Activated T-cell treated with anti-CD3 and anti-CD28 coated beads for 1 hour (primary cell): Measurements from ENCODE around the gene PACC1.
"Not testable (repeated sequence)": the region's sequence is repeated elsewhere in the genome, so short reads cannot be mapped to it uniquely, and the experiment has no call there.

Experiments used
- DNase-seq: peaks from one replicate; pipeline ENCODE4 v3.0.0-alpha.2; 2020; ENCODE audit warnings: low read depth

PACC1 gene

DNA sequence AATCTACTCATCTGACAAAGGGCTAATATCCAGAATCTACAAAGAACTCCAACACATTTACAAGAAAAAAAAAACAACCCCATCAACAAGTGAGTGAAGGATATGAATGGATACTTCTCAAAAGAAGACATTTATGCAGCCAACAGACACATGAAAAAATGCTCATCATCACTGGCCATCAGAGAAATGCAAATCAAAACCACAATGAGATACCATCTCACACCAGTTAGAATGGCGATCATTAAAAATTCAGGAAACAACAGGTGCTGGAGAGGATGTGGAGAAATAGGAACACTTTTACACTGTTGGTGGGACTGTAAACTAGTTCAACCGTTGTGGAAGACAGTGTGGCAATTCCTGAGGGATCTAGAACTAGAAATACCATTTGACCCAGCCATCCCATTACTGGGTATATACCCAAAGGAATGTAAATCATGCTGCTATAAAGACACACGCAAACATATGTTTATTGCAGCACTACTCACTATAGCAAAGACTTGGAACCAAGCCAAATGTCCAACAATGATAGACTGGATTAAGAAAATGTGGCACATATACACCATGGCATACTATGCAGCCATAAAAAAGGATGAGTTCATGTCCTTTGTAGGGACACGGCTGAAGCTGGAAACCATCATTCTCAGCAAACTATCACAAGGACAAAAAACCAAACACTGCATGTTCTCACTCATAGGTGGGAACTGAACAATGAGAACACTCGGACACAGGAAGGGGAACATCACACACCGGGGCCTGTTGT lies 18.8 kb downstream of the PACC1 start:
- DNase-seq: not testable (repeated sequence)

DNA sequence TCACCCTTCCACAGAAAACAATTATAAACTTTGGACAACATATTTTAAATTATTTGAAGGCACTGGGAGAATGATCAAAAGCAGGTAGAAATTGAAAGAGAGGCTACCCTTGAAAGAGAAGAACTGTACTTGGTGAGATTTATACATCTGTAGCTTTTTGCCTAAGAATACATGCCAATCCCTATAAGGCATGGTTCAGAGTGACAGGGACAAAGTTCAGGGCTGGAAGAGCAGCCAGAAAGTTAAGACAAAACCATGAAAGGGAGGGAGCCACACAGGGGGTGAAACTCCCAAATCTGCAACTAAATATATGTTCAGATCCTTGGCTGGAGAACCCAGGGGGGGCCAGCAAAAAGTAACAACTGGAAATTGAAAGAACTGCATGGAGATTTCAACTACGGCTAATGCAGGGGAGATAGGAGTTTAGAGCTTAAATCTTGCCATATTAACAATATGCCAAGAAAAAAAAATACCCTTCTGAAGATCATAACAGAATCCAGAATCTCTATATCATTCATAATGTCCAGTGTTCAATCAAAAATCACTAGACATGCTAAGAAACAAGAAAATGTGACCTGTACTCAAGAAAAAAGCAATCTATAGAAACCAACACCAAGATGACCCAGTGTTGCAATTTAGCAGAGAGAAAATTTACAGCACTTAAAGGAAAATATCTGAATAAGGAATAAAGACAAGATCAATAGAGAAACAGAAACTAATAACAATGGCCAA lies 25.5 kb downstream of the PACC1 start:
- DNase-seq: no peak

DNA sequence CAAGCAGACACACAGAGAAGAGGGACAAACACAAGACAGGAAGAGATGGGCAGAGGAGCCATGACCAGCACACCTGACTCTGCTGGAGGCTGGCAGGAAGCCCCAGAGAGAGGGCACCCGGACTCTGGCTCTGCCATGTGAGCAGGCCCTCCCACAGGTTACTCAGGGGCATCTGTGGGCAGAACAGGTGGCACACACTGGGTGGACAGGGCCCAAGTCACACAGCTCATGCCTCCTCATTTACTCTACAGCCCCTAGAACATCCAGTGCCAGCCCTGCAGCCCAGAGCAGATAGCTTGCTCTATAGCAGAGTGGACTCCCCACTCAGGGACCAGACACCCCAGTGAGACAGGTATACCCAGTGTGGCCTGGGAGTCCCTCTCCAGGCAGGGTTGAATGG lies 28.7 kb downstream of the PACC1 start:
- no peak for DNase-seq

DNA sequence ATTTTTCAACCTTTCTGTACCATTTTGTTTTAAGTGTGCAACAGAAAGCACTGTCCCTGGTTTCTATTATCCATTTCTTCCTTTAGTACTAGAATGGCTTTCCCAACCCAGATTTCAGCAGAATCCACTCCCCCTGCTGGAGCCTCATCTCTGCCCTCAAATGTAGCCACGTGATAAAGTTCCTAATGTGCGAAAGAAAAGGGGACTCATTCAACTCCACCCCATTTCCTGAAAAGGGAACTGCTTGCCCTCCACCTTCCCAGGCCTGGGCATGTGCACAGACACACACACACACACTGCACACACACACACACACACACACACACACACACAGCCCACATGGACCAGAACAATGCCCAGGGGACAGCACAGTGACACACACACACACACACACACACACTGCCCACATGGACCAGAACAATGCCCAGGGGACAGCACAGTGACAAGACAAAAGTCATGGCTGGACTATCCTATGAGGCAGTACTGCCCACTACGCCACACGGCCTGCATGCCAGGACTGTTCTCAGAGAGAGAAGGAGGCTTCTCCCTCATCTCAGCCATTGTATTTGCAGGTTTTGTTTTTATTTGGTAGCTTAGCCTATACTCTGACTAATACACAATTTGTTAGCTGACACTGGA lies 33.2 kb downstream of the PACC1 start:
- no peak for DNase-seq

DNA sequence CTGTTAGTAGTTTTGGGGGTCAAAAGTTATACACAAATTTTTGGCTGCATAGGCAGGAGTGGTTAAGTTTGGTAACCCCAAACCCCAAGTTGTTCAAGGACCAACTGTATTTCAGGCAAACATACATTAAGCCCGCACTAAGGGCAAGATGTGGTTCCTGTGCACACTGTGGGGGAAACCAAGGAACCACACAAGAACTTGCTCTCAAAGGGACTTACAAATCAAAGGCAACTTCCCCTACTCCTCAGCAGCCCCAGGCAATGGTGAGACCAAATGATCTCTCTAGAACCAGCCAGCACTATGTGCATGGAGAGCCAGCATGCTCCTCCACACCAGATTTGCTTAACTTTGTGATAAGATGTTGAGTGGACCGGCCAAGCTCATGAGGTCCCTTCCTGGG lies 35.3 kb downstream of the PACC1 start:
- no peak for DNase-seq

DNA sequence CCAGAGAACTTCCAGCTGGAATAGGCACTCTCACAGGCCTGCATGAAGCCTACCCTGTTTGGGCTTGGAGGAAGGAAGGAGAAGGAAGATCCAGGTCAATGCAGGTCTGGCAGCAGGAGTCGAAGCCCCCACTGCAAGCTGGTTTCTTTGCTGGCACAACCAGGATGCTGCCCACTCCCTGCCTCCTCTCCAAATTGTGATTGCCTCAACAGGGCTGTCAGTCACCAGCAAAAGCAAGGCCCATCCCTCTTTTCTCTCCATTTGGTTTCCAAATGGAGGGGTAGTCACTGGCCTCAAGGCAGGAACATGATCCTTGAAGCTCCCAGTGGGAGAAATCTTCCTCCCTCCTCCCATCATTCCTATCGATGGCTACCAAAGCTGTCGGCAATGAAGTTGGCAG lies 37.0 kb downstream of the PACC1 start:
- no peak for DNase-seq

DNA sequence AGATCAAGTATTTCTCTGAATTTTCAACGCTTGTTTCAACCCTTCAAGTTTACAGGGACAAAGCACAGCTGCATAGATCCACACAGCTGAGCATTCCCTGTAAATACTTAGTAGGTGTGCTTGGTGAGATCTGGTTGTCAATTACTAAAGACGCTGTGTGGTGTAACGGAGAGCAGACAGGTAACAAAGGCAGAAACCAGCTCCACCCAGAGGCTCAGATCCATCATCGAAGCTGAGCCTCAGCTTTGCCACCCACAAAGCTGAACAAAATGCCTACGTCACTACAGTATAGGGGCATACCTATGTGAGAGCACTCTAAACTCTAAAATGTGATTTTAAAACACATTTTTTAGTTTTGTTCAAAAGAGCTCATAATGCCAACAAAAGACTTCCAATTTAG lies 38.7 kb downstream of the PACC1 start:
- DNase-seq: no peak

DNA sequence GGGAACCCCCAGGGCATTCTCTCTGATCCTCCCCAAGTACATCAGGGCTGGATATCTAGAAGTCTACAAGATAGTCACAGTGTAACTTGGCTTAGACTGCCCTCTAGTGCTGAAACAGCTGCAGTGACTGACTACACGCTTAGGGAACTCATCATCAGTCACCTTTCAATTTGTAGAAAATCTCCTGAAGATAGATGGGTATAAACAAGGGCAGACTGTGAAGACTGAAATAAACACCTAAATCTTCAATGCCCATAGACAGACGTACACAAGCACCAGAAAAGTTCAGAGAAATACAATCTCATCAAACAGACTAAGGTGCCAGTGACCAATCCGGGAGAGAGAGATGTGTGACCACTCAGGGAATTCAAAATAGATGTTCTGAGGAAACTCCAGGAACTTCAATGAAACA lies 46.6 kb downstream of the PACC1 start:
- no peak for DNase-seq

DNA sequence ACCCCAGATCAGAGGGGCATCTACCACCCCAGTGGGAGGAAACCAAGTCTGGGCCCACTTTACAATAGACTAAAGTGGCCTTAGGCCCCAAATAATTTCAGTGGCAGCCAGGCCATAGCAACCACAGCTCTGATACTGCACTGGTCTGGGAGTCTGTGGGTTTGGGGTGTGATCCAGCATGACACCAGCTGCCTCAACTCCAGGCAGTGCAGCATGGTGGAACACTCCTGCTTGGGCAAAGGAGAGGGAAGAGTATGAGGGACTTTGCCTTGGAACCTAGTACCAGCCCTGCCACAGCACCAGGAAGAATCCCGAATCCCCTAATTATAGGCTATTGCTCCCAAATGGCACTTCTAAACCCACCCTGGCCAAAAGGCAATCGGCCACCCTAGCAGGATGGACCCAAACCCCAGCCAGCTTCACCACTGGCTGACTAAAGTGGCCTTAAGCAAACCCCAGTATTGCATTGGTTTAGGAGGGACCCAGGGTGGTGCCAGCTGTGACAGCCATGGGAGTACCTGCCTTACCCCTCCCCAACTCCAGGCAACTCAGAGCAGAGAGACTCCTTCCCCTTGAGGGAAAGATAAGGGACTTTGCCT lies 47.1 kb downstream of the PACC1 start:
- DNase-seq: no peak

DNA sequence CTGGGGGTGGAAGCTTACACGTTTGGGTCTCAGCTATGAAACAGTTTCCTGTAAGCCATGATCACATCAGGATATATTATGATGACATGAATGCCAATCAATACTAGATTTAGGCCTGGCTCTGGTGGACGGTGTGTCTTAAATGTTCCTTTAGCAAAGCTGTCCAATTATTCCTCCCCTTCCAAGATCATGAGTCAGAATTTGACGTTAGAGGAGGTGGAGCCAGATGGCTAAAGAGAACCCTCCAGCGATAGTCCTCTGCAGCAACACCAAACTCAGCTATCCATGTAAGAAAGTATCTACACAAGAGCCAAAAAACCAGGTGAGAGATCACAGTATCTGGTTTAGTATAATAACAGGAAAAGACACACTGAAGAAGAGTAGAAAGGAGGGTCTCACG lies 47.8 kb downstream of the PACC1 start:
- no peak for DNase-seq

DNA sequence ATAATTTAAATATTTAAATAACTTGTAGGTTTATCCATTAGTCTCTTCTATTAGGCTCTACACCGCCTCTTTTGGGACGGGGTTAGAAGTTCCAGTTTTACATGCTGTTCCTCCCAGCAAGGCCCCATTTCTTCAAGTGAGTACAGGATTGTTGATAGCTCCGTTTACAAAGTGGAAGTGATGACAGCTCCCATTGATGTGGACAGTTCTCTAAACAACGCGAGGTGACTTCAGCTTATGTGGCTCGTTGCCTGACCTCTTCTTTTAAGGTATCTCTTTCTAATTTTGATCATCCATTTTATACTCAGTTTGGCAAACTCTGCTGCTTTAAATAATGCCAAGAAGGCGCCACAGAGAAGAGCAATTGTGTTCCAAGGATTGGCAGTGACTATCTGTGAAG lies 49.7 kb downstream of the PACC1 start:
- no peak for DNase-seq

DNA sequence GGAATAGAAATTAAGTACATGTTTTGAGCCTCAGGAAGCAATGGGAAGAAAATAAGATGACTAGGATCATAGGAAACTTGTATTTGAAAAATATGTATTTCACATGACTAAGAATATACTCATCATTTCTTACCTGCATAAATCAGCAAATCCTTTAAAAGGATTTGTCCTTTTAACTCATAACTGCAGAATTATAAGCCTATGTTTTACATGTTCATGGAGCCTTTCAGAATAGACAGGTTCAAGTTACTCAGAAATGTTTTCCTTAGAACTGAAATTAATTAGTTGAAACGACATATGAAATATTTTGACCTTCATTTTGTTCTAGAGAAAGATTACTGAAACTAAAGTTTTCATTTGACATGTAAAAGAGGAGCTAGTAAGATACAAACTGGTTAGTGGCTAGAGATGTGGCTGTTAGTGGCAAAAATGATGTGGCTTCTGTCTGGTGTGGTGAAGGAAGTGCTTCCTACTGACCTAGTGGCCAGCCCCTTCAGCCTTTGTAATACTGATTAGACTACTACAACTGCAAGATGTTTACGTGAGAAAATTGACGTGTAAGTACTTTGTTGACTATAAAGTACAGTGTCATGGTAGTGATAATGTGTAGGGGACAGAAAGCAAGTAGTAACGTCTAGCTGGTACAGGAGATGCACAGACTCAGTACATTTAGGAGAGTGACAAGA lies 54.7 kb downstream of the PACC1 start:
- DNase-seq: no peak

DNA sequence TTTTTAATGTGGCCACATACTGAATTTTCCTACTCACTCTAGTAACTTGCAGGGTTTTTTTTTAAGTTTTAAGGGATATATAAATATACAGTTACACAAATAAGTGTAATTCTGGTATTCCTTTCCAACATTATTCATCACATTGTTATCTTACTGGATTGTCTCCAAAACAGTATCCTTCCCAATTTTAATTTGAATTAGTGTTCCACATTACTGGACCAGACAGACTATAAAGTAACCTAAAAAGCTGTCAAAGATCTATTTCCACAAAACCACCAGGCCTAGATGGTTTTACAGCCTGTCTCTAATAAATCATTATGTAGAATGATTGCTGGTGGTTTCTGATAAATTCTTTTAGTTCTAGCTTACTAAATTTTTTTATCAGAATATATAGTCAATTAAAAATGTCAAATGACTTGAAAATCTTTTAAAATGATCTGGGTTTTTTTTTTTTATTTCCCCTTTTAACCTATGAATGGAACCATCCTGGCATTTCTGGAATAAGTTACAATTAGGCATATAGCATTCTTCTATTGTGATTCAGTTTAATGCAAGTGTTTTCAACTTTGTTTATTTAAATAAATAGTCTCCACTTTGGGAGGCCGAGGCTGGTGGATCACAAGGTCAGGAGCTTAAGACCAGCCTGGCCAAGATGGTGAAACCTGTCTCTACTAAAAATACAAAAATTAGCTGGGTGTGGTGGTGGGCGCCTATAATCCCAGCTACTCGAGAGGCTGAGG lies 59.3 kb downstream of the PACC1 start:
- DNase-seq: no peak

DNA sequence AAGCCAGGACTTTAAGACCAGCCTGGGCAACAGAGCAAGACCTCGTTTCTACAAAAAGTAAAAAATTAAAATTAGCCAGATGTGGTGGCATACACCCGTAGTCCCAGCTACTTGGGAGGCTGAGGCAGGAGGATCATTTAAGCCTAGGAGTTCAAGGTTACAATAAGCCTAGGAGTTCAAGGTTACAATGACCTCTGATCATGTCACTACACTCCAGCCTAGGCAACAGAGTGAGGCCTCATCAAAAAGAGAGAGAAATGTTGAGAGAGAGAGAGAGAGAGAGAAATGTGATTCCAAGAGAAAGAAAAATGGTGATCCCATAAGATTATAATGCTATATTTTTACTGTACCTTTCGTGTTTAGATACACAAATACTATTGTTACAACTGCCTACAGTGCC lies 60.2 kb downstream of the PACC1 start:
- no peak for DNase-seq

DNA sequence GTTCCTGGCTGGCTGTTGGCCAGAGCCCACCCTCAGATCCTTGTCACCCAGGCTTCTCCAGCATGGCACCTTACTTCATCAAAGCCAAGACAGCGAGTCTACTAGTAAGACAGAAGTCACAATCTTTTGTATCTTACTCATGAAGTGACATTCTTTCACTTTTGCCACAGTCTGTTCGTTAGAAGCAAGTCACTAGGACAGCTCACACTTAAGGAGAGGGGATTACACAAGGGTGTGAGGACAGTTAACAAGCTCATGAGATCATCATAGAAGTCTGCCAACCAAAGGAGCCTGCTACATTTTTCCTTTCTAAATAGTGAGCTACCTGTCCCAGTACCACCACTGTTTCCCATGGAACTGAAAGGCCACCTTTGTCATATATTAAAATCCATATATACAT lies 61.5 kb downstream of the PACC1 start:
- no peak for DNase-seq

DNA sequence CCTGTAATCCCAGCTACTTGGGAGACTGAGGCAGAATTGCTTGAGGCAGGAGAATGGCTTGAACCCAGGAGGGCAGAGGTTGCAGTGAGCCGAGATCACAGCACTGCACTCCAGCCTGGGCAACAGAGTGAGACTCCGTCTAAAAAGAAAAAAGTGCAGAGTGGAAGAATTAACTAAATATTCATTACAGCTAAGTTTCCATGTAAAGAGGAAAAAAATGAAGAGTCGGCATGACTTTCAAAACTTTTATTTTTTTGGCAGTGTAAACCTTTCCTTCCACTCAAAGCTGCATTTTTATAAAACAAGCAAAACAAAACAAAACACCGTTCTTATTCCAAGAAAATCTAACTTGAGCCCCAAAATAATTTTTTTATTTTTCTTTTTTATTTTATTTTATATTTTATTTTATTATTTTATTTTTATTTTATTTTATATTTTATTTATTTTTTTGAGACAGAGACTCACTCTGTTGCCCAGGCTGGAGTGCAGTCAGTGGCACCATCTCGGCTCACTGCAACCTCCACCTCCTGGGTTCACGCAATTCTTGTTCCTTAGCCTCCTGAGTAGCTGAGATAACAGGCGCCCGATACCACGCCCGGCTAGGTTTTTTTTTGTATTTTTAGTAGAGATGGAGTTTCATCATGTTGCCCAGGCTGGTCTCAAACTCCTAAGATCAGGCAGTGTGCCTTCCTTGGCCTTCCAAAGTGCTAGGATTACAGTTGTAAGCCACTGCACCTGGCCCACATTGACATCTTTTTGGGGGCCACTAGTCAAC lies 62.9 kb downstream of the PACC1 start:
- no peak for DNase-seq

DNA sequence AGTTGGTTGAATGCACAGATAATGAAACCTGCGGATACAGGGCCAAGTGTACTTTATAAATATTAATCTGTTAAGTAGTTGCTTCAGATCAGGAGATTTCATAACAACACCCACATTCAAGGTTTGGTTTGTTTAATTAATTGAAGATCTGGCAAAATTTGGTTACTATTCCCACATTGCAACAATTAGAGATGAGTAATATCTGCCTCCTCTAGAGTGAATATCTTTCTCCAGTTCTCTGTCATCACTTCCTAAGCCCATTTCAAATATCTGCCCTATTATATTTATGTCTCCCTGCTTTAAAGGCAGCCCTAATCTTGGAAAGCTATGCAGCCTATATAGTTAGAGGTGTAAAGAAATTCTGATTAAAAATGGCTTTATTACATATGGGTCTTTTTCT lies 68.1 kb downstream of the PACC1 start:
- DNase-seq: no peak

DNA sequence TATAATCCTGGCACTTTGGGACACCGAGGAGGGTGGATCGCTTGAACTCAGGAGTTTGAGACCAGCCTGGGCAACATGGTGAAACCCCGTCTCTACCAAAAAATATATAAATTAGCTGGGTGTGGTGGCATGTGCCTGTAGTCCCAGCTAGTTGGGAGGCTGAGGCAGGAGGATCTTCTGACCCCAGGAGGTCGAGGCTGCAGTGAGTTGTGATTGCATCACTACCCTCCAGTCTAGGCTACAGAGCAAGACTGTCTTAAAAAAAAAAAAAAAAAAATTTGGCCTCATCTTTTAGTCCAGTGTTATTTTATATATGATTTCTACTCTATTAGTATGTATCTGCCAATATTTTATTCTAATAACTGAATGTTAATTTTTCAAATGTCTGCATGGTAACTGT lies 69.8 kb downstream of the PACC1 start:
- no peak for DNase-seq

DNA sequence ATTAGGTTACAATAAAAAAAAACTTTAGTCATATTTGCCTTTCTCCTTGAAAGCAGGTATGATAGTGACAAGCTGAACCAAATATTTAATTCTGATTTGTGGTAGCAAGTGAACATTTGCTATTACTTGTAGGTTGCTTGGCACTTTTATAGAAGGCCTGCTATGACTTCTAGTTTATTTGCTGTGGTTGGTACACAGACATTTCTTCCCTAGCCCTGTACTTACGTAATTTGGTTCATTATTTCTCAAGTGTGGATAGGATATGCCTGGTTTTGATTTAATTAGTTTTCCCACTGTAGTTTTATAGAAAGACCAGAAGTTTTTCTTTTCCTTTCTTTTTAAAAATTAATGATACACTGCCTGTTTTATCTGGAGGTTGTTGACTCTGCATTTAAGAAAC lies 73.6 kb downstream of the PACC1 start:
- no peak for DNase-seq

DNA sequence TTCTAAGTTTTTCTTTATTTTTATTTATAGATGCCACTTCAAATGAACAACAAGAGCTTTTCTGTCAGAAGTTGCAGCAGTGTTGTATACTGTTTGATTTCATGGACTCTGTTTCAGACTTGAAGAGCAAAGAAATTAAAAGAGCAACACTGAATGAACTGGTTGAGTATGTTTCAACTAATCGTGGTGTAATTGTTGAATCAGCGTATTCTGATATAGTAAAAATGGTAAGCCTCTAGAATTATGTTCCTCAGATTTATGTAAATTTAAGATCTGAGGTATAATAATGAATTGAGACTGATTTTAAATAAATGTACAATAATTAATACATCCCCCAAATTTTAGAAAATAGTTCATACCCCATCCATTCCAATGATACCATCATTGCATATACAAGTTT lies 85.6 kb downstream of the PACC1 start:
- DNase-seq: no peak

DNA sequence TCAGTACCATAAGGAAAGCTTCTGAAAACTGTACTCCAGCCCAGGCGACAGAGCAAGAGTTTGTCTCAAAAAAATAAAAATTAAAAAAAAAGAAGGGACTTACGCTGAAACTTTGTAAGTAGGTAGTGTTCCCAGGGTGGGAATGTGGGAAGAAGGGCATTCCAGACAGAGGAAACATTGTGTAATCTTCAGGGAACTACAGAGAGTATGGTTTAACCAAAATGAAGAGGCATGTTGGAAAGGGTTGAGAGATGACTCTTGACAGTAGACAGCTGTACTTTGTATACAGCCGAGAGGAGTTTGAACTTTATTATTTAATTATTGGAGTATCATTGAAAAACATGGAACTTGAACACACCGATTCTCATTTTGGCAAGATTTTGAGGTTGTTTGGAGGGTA lies 86.4 kb downstream of the PACC1 start:
- no peak for DNase-seq
